GM18517 (cell line): ENCODE data around the gene TTC13.
"Not testable (repeated sequence)": the region's sequence is repeated elsewhere in the genome, so short reads cannot be mapped to it uniquely, and the experiment has no call there.

Experiments used
- ATAC-seq: cut with Tn5 transposase; IDR thresholded peaks from one replicate; pipeline ENCODE4 v1.9.1; 2021; ENCODE audit warnings: mild to moderate bottlenecking, moderate library complexity; ENCODE audit not compliant: unreplicated experiment

TTC13 gene

GRCh38 chr1:230978491-230979388 is at the start of gene TTC13, which contains the start of gene ARV1:
Gene TTC13 (minus strand): TSS chr1:230978861. CDS start chr1:230978830, 31 bp downstream.
Gene ARV1 (plus strand): TSS chr1:230979094. CDS start chr1:230979106, 12 bp downstream.
- peak; percentile 89 for ATAC-seq

GRCh38 chr1:231027971-231028370 is 49.3 kb upstream of the TTC13 start:
- no peak for ATAC-seq

- ATAC-seq, result no peak
Observed at GRCh38 chr1:231027136-231027925, 48.7 kb upstream of the TTC13 start.

- no peak for ATAC-seq
Observed at GRCh38 chr1:231026576-231026975, 47.9 kb upstream of the TTC13 start.

GRCh38 chr1:231023150-231023549 is 44.5 kb upstream of the TTC13 start:
- no peak for ATAC-seq

GRCh38 chr1:231022543-231022942 is 43.9 kb upstream of the TTC13 start:
- ATAC-seq, result not testable (repeated sequence)

- ATAC-seq, result no peak
Observed at GRCh38 chr1:231021540-231022031, 42.9 kb upstream of the TTC13 start.

- no peak for ATAC-seq
Observed at GRCh38 chr1:231020816-231021215, 42.2 kb upstream of the TTC13 start.

GRCh38 chr1:231020139-231020601 is 41.5 kb upstream of the TTC13 start:
- no peak for ATAC-seq

GRCh38 chr1:231019711-231020110 is 41.0 kb upstream of the TTC13 start:
- no peak for ATAC-seq

- ATAC-seq, result no peak
Observed at GRCh38 chr1:231016966-231017365, 38.3 kb upstream of the TTC13 start.

- ATAC-seq, result no peak
Observed at GRCh38 chr1:231016234-231016633, 37.6 kb upstream of the TTC13 start.

- ATAC-seq, result no peak
Observed at GRCh38 chr1:231013391-231014015, 34.8 kb upstream of the TTC13 start.

GRCh38 chr1:231011963-231012362 is 33.3 kb upstream of the TTC13 start:
- ATAC-seq, result no peak

GRCh38 chr1:231011360-231011759 is 32.7 kb upstream of the TTC13 start:
- no peak for ATAC-seq

GRCh38 chr1:231007535-231007934 is 28.9 kb upstream of the TTC13 start:
- not testable (repeated sequence) for ATAC-seq

- no peak for ATAC-seq
Observed at GRCh38 chr1:231001892-231002291, 23.2 kb upstream of the TTC13 start.

- no peak for ATAC-seq
Observed at GRCh38 chr1:231000639-231001038, 22.0 kb upstream of the TTC13 start.

- no peak for ATAC-seq
Observed at GRCh38 chr1:231000201-231000600, 21.5 kb upstream of the TTC13 start.

GRCh38 chr1:230994860-230995259 is 16.2 kb upstream of the TTC13 start:
- ATAC-seq, result no peak
